NOMO-1 treated with dmso at 0.1 percent for 144 hours (cell line): Measurements from ENCODE around the gene ADRB2.
A peak's percentile ranks its signal among the peaks of the same experiment; 100 is the strongest.

Experiments
- DNase-seq: peaks from one replicate; lab custom pipeline; 2025; ENCODE audit not compliant: unreplicated experiment; lab: John Stamatoyannopoulos, UW

Gene ADRB2

DNA sequence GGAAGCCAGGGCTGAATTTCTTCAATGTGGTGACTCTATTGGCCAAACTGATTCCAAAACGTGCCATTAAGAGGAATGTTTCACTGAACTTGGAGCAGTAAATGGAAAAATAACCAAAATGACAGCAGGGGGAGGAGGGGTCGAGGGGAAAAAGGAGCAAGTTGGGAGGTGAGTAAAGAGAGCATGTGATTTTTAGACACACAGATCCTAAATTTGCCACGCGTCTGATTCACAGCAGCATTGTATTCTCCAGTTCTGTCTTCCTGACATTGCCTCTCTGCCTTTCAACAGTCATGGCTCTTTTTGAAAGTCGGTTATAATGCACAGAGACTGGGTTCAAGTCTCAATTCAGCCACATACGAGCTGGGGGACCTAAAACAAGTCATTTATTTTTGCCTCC, 22.0 kb upstream of the ADRB2 start:
- DNase-seq = no peak

DNA sequence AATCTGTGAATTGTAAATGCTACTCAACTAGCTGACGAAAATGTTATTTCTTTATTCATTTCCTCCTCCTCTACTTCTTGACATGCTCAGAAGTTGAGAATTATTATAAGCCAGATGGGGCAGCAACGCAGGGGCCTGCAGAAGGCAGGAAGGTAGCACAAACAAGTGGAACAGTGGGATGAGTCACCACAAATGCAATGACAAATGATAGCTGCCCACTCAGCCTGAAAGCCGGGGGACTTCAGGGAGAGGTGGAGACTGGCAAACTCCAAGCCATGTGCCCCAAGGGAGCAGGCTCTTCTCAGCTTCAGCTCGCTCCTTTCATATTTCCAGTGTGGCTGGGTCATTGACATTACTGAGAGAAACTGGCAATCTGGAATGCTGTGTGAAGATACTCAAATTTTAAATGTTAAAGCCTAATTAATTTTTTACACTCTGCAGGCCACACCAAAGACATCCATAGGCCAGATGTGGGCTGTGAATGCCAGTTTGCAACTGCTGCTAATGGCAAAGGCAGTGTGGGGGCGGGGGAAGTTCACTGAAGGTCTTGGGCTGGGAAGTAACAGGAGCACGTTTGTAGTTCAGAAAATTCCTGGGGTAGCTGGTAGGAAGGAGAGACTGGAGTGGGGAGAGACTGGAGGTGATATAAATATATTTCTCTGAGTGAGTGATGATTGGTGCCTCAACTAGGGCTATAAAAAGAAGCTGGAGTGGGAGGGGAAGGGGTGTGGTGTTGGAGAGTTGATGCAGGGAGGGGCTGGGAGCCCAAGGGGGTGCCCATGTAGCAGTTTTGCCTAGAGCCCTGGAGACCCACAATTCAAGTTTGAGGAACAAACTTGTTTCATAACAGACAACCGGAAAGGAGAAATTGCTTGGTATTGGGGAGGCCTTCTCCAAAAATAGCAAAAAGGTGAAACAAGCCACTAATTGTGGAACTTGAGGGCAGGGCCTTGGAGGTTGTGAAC, 20.8 kb upstream of the ADRB2 start:
- peak; percentile 96 for DNase-seq

DNA sequence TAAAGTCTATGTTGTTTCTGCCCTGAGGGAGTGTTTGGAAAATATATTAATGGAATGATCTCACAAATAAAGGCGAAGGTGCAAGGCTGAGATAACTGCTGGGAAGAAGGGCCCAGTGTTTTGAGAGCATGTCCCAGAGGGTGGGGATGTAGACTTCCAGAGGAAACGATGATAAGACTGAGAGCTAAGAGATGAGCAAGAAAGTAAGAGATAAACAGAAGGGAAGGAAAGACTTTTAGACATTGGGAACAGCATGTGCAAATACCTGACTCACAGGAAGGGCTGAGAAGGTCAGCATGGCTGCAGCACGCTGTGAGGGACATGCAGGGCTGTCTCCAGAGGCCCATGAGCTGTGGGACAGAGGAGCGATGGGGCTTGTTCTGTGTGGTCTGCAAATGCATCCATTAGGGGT, 19.9 kb upstream of the ADRB2 start:
- DNase-seq = no peak

DNA sequence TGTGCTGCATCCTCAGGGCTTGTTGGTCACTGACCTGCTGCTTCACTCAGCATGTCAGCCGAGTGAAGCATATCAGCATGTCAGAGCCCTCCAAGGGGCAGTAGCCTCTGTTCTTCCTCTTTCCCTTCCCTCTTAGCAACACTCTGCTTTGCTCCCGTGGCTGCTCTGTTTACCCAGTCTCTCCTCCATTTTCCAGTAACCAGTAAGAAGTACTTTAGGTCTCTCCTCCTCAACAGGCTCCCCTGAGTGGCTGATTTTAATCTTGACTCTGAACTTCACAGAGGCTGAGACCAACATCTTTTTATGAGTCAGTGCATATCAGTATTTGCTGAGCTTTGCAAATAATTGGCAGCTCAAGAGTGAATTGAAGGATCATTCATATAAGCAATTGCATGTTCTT, 18.6 kb upstream of the ADRB2 start:
- DNase-seq = peak; percentile 50

DNA sequence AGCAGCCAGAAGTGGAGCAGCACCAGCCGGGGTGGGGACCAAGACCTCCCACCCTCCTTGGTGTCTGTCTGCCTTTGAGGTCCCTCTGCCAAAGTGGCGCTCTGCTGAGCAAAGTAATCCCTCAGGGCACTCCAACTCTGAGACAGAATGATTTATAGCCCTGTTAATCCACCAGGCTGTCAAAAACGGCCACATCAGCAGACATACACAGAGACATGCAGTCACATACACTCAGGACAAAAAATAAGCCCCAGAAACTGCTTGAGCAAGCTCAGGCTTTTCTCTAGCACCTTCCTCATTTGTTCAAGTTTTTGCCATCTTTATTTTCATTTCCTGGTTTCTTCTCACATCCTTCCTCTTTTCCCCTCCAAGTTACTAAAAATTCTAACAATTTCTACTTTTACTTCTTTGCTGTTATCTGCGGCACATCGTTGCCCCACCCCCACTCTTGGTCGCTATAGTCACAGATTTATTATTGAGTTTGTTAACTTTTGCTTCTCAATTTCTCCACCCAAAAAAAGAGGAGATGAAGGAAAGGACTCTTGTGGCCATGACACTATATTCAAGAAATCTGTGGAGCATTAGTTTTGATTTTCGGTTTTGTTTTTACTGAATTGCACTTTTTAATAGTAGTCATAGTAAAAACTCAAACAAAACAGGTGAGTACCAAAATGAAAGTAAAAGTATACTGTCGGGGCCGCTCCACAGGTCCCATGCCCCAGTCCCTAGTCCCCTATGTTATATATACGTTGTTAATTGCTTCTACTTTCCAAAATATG, 17.4 kb upstream of the ADRB2 start:
- DNase-seq = peak; percentile 97

DNA sequence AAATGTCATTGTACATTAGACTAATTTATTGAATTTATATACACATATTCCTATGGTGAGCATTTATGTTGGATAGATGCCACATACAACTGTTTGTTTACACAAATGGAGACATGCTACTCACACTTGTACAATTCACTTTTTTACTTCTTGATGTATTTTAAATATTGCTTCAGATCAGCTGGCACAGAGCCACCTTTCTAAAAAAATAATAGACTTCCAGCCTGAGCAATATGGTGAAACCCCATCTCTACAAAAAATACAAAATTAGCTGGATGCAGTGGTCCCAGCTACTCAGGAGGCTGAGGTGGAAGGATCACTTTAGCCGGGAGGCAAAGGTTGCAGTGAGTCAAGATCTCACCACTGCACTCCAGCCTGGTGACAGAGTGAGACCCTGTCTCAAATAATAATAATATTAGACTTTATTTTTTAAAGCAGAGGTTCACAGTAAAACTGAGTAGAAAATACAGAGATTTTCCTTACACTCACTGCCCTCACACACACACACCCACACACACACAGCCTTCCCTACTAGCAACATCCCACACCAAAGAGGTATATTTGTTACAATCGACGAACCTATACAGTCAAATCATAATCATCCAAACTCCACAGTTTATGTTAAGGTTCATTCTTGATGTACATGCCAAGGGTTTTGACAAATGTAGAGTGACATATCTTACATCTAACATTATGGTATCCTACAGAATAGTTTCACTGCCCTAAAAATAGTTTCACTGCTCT, 16.5 kb upstream of the ADRB2 start:
- DNase-seq = no peak

DNA sequence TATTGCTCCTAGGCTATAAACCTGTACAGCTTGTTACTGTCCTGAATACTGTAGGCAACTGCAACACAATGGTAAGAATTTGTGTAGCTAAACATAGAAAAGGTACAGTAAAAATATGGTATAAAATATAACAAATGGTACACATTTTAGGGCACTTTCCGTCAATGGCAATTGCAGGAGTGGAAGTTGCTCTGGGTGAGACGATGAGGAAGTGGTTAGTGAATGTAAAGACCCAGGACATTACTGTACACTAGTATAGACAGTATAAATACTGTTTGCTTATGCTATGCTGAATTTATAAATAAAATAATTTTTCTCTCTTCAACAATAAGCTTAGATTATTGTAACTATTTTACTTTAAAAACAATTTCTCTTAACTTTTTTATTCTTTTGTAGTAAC, 15.6 kb upstream of the ADRB2 start:
- no peak for DNase-seq

DNA sequence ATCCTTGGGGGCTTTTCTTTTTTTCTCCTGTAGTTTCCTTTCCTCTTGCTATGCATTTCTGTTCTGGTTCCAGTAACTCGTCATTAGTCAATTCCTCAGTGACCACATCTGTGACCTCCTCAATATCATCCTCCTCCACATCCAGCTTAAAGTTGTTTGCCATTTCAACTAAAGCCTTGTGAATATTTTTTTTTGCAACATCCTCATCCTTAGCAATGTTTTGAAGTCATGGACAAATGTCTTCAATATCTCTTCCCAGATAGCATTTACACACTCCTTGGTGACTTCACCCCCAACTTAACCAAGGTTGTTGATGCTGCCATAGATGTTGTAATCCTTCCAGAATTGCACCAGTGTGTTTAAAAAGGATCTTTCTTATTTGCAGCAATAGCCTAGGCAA, 14.7 kb upstream of the ADRB2 start:
- DNase-seq = no peak

DNA sequence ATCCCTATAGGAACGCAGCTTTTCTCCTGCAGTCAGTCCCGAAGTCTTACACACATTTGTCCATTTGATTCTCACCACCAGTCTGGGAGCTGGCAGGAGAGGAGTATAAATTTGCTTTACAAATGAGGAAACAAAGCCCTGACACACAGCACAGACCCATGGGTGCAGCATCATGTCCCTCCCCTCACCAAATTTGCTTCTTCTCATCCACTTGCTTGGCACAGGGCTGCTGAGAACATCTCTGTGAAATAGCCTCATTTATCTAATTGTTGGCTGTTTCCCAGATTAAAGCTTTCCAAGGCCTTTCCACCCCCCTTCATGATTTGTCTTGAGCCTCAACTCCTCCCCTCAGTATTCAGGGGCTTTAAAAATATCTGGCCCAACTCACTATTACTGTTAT, 11.3 kb upstream of the ADRB2 start:
- no peak for DNase-seq

DNA sequence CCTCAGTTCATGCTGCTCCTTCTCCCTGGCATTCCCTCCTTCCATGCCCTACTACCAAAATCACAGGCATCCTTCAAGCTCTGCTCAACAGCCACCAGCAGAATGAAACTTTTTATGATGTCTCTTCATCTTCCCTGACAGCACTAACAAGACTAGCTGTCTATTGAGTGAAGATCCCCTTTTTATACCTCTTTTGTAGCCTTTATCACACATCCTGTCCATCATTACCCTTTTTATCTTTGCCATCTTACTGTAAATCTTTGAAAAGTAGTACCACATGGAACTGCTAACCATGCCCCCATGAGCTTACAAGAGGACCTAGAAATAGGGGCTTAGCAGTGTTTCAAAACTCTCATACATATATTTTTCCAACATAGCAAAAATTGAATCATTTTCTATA, 10.8 kb upstream of the ADRB2 start:
- no peak for DNase-seq

DNA sequence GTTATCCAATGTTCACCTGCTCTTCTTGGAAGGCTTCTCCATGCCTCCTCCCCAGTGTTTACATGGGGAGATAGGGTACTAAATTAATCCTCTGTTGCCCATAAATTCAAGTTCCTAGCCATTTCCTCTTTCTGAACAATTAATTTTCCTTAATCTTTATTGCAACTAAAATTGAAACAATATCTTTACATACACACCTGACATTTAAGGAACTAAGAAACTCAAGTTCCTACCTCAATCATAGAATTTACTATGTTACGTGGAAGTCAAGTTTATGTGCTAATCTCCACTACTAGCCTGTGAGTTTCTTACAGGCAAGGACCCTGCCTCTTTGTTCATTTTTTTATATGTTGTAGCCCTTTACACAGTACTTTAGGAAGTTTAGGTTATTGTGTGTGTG, 10.1 kb upstream of the ADRB2 start:
- DNase-seq = no peak

DNA sequence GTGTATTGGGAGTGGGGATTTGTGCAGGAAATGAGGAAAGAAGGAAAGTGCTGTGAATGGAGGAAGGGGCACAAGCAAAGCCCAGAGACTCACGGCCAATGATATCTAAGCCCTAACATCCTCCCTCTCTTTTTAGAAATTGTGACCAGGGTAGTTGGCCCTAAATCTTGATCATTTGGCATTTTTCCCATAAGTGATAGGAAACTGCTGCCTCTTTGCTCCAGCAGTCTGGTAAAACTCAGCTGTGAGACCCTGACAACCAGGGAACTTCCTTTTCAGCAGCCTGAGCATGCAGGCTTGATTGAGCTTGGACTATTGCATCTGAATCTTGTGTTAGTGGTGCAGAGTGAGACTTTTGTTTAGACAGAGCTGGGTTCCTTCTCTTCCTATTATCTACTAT, 9.6 kb upstream of the ADRB2 start:
- no peak for DNase-seq

DNA sequence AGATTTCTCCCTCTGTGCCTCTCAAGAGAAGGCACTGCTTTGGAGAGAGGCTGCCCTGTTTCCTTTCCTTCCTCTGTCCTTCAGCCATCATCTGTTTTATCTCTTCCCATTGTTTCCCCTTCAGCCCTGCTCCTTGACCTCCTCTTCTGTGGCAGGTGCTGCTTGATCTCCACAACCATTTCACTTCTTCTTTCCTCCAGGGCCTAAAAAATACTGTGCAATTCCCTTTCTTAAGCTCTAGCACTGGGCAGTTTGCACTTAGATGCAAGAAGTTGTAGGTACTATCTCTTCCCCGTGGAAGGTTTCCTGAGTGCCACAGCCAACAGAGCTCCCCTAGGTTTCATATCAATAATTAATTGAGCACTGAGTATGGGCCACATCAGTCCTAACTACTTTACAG, 8.8 kb upstream of the ADRB2 start:
- no peak for DNase-seq

DNA sequence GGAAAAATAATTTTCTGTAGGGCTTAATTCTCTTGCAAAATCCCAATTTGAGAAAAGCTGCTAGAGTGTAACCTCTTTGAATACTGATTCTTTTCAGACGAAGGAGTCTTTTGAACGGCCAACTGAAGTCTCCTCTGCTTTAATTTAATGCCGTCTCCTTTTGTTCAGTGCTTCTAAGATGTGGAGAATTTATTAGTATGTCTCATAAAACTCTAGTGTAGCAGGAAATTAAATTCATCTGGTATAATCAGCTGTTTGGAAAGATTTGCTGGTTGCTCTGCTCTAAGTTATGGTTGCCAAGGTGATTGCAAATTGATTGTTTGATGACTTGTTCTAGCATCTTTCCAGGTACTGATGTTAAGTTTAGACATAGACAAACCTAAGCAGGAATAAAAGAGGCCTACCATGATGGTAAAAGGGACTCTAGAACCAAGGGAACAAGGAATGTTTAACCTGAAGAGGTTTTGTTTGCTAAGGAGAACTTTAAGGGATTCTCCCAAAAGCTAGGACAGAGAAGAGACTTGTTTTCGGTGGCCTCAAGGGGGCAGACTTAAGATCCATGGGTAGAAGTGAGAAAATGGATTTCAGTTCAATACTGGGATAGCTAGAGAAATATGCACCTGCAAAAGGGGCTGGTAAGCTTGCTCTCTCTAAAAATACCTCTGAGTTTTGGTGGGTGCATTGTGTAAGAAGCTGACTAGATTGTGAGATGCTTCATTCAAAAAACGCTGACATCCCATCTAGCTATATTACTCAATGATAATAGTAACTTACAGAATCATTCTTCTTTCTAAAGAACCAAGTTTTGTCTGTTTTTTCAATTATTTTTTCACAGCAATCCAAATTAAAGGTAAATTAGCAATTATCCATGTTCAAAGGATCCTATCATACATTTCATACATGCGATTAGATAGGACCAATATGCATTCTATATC, 5.7 kb upstream of the ADRB2 start:
- DNase-seq = no peak

DNA sequence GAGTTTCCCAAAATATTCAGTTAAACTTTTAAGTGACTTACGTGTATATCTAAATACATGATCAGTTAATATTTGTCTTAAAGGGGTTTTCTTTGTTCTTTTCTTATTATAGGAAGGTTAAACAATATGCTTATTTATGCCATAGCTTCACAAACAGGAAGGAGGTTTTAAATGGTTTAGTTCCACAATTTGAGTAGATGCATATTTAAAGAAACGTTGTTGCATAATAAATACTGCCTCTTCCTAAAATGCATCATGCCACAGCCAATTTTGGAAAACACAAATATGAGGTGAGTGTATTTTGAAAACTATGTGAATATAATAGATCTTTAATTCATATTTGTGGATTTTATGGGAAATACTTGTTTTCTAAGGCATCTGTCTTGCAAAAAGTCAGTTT, 2.5 kb upstream of the ADRB2 start:
- DNase-seq = no peak

DNA sequence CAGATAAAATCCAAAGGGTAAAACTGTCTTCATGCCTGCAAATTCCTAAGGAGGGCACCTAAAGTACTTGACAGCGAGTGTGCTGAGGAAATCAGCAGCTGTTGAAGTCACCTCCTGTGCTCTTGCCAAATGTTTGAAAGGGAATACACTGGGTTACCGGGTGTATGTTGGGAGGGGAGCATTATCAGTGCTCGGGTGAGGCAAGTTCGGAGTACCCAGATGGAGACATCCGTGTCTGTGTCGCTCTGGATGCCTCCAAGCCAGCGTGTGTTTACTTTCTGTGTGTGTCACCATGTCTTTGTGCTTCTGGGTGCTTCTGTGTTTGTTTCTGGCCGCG, 727 bp upstream of the ADRB2 start:
- no peak for DNase-seq

DNA sequence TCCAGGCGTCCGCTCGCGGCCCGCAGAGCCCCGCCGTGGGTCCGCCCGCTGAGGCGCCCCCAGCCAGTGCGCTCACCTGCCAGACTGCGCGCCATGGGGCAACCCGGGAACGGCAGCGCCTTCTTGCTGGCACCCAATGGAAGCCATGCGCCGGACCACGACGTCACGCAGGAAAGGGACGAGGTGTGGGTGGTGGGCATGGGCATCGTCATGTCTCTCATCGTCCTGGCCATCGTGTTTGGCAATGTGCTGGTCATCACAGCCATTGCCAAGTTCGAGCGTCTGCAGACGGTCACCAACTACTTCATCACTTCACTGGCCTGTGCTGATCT, 294 bp downstream of the ADRB2 start:
- no peak for DNase-seq

DNA sequence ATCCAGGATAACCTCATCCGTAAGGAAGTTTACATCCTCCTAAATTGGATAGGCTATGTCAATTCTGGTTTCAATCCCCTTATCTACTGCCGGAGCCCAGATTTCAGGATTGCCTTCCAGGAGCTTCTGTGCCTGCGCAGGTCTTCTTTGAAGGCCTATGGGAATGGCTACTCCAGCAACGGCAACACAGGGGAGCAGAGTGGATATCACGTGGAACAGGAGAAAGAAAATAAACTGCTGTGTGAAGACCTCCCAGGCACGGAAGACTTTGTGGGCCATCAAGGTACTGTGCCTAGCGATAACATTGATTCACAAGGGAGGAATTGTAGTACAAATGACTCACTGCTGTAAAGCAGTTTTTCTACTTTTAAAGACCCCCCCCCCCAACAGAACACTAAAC, 1.3 kb downstream of the ADRB2 start:
- DNase-seq = no peak

DNA sequence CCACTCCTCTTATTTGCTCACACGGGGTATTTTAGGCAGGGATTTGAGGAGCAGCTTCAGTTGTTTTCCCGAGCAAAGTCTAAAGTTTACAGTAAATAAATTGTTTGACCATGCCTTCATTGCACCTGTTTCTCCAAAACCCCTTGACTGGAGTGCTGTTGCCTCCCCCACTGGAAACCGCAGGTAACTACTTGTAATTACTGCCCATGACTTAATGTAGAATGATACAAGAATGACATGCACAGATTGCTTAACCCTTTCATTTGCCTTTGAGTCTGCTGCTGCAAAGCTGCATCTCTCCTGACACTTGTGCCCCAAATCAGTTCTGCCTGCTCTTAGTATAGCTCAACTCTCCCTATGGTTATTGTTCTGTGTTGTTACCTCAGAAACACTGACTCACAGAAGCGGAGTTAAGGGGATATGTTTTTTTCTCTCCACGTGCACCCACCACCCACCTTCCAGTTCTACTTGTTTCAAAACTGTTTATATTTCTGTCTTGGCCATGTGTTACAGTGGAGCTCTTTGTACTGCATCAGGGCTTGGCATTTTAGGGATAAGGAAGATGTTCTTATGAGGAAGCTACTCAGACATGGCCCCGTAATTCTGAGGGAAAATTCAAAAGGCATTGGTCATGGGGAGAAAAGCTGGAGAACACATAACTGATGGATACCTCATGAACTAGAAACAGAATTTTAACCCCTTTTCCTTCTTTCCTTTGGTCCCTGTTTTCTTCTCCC, 2.3 kb downstream of the ADRB2 start:
- DNase-seq = no peak

DNA sequence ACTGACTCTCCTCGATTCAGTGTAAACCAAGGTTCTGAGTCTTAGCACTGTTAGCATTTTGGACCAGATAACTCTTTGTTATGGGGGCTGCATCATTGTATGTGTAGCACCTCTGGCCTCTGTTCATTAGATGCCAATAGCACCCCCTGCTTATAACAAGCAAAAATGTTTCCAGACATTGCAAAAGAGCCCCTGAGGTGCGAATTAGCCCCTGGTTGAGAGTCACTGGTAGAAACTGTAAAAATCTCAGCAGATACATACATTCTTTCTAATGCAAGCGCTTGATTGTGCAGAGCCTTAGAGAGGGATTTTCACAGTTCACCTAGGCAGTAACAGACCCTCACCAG, 2.8 kb downstream of the ADRB2 start:
- DNase-seq = no peak
